ENCODE data around the gene PCDHA2.
A peak's percentile ranks its signal among the peaks of the same experiment; 100 is the strongest.
"Not testable (repeated sequence)": the region's sequence is repeated elsewhere in the genome, so short reads cannot be mapped to it uniquely, and the experiment has no call there.

The PCDHA2 gene

DNA sequence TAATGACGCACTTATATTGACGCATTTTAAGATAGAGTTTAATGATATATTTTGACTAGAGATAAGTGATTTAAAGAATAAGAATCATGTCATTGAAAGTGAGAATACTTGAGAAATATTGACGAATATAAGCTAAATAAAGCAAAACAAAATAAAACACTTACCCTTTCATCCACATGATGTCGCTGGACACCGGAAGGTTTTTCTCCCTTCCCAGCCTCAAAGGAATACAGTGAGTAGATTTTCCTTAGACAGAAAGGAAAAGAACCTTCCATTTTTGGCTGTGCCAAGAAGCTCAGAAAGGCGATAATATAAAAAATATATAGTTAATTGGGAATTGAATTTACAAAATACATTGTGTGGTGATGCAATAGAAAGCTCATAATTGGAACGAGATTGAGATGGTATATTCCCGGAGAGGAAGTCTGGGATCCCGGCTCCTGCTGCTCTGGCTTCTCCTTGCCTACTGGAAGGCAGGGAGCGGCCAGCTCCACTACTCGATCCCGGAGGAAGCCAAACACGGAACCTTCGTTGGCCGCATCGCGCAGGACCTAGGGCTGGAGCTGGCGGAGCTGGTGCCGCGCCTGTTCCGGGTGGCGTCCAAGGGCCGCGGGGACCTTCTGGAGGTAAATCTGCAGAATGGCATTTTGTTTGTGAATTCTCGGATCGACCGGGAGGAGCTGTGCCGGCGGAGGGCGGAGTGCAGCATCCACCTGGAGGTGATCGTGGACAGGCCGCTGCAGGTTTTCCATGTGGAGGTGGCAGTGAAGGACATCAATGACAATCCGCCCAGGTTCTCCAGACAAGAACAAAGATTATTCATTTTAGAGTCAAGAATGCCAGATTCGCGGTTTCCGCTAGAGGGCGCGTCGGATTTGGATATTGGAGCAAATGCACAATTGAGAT, 27.0 kb downstream of the PCDHA2 start, which contains the start of gene PCDHA5:
TSS of gene PCDHA5 (plus strand) at position 239 of the 906 bp plus-strand sequence.
- DNase-seq: no peak

DNA sequence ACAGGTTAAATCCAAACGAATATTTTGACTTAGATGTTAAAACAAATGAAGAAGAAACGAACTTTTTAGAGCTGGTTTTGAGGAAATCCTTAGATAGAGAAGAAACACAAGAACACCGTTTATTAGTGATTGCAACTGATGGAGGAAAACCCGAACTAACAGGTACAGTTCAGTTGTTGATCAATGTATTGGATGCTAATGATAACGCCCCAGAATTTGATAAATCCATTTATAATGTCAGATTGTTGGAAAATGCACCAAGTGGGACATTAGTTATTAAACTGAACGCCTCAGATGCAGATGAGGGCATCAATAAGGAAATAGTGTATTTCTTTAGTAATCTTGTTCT, 27.6 kb downstream of the PCDHA2 start:
- no peak for DNase-seq

DNA sequence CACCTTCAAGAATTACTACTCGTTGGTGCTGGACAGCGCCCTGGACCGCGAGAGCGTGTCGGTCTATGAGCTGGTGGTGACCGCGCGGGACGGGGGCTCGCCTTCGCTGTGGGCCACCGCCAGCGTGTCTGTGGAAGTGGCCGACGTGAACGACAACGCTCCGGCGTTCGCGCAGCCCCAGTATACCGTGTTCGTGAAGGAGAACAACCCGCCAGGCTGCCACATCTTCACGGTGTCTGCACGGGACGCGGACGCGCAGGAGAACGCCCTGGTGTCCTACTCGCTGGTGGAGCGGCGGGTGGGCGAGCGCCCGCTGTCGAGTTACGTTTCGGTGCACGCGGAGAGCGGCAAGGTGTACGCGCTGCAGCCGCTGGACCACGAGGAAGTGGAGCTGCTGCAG, 28.3 kb downstream of the PCDHA2 start:
- DNase-seq: not testable (repeated sequence)

DNA sequence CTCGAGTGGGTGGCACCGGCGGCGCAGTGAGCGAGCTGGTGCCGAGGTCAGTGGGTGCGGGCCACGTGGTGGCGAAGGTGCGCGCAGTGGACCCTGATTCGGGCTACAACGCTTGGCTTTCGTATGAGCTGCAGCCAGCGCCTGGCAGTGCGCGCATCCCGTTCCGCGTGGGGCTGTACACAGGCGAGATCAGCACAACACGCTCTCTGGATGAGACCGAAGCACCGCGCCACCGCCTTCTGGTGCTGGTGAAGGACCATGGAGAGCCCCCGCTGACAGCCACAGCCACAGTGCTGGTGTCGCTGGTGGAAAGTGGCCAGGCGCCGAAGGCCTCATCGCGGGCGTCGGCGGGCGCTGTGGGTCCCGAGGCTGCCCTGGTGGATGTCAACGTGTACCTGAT, 28.8 kb downstream of the PCDHA2 start:
- DNase-seq: no peak

DNA sequence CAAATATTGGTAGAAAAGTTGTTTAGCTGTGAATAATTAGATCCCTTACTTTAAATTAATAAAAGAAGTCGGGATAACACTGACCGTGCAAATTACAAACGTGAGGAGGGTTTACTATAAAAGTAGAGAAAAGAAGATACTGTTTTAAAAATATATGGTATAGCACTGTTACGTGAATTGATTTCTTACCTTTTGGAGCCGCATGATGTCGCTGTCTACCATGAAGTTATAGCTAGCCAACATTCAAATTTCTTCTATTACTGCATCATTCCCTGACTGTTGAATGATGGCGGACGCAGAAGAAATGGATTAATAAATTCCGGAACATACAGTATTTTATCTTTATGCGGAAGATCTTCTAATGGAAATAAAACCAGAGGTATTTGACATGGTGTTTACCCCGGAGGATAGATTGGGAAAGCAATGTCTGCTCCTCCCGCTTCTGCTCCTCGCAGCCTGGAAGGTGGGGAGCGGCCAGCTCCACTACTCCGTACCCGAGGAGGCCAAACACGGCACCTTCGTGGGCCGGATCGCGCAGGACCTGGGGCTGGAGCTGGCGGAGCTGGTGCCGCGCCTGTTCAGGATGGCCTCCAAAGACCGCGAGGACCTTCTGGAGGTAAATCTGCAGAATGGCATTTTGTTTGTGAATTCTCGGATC, 33.2 kb downstream of the PCDHA2 start, which contains the start of gene PCDHA6:
TSS of gene PCDHA6 (plus strand) at position 257 of the 658 bp plus-strand sequence. CDS start at position 389, 132 bp downstream.
- peak; percentile 10 to 66 for DNase-seq

DNA sequence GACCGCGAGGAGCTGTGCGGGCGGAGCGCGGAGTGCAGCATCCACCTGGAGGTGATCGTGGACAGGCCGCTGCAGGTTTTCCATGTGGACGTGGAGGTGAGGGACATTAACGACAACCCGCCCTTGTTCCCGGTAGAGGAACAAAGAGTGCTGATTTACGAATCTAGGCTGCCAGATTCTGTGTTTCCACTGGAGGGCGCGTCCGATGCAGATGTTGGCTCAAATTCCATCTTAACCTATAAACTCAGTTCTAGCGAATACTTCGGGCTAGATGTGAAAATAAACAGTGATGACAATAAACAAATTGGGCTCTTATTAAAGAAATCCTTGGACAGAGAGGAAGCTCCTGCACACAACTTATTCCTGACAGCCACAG, 33.7 kb downstream of the PCDHA2 start:
- DNase-seq: peak; percentile 2 to 46

DNA sequence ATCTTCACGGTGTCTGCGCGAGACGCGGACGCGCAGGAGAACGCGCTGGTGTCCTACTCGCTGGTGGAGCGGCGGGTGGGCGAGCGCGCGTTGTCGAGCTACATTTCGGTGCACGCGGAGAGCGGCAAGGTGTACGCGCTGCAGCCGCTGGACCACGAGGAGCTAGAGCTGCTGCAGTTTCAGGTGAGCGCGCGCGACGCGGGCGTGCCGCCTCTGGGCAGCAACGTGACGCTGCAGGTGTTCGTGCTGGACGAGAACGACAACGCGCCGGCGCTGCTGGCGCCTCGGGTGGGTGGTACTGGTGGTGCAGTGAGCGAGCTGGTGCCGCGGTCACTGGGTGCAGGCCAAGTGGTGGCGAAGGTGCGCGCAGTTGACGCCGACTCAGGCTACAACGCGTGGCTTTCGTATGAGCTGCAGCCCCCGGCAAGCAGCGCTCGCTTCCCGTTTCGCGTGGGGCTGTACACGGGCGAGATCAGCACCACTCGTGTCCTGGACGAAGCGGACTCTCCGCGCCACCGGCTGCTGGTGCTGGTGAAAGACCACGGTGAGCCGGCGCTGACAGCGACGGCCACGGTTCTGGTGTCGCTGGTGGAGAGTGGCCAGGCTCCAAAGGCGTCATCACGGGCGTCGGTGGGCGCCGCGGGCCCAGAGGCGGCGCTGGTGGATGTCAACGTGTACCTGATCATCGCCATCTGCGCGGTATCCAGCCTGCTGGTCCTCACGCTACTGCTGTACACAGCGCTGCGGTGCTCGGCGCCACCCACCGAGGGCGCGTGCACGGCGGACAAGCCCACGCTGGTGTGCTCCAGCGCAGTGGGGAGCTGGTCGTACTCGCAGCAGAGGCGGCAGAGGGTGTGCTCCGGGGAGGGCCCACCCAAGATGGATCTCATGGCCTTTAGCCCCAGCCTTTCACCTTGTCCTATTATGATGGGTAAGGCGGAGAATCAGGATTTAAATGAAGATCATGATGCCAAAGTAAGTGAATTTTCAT, 35.2 kb downstream of the PCDHA2 start:
- not testable (repeated sequence) for DNase-seq

DNA sequence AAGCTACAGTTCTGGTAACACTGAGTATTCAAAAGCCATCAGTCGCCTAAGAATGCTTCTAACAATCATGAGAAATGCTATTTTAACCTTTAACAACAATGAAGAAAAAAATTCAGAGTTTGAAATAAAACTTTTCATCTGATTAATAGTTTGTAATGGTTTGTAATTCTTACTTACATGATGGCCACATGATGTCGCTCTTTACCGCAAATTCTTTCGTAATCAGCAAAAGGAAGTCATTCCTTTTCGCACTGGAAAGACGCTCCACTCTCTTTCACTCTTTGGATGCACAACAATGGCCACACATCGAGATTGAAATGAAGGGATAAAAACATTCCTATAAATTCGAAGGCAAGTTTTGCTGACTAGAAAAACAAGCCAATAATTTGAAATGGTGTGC, 39.3 kb downstream of the PCDHA2 start, which contains the start of gene PCDHA7:
TSS of gene PCDHA7 (plus strand) at position 277 of the 400 bp plus-strand sequence. CDS start at position 392, 115 bp downstream.
- no peak for DNase-seq

DNA sequence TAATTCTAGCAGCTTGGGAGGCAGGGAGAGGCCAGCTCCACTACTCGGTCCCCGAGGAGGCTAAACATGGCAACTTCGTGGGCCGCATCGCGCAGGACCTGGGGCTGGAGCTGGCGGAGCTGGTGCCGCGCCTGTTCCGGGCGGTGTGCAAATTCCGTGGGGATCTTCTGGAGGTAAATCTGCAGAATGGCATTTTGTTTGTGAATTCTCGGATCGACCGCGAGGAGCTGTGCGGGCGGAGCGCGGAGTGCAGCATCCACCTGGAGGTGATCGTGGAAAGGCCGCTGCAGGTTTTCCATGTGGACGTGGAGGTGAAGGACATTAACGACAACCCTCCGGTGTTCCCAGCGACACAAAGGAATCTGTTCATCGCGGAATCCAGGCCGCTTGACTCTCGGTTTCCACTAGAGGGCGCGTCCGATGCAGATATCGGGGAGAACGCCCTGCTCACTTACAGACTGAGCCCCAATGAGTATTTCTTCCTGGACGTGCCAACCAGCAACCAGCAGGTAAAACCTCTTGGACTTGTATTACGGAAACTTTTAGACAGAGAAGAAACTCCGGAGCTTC, 39.9 kb downstream of the PCDHA2 start:
- not testable (repeated sequence) for DNase-seq

DNA sequence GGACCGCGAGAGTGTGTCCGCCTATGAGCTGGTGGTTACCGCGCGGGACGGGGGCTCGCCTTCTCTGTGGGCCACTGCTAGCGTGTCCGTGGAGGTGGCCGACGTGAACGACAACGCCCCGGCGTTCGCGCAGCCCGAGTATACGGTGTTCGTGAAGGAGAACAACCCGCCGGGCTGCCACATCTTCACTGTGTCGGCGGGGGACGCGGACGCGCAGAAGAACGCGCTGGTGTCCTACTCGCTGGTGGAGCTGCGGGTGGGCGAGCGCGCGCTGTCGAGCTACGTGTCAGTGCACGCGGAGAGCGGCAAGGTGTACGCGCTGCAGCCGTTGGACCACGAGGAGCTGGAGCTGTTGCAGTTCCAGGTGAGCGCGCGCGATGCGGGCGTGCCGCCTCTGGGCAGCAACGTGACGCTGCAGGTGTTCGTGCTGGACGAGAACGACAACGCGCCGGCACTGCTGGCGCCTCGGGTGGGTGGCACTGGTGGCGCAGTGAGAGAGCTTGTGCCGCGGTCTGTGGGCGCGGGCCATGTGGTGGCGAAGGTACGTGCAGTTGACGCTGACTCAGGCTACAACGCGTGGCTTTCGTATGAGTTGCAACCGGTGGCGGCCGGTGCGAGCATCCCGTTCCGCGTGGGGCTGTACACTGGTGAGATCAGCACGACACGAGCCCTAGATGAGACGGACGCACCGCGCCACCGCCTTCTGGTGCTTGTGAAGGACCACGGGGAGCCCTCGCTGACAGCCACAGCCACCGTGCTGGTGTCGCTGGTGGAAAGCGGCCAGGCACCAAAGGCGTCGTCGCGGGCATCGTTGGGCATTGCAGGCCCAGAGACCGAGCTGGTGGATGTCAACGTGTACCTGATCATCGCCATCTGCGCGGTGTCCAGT, 41.2 kb downstream of the PCDHA2 start:
- no peak for DNase-seq

DNA sequence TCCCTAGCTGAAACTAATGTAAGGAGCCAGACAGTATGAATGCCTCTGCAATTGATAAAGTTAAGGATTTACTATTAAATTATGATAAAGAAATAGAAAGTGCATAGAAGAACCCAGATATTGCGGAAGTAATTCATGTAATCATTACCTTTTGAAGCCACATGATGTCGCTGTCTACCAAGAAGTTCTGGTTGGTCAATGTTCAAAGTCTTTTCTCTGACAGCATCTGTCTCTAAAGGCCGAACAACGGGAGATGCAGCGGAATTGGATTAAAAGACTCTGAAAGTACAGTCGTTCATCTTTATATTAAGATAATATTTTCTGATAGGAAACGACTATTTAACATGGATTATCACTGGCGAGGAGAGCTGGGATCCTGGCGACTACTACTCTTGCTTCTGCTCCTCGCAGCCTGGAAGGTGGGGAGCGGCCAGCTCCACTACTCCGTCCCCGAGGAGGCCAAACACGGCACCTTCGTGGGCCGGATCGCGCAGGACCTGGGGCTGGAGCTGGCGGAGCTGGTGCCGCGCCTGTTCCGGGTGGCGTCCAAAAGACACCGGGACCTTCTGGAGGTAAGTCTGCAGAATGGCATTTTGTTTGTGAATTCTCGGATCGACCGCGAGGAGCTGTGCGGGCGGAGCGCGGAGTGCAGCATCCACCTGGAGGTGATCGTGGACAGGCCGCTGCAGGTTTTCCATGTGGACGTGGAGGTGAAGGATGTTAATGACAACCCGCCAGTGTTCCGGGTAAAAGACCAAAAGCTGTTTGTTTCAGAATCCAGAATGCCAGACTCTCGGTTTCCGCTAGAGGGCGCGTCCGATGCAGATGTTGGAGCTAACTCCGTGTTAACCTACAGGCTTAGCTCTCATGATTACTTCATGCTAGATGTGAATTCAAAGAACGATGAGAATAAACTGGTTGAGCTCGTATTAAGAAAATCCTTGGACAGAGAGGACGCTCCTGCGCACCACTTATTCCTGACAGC, 46.6 kb downstream of the PCDHA2 start, which contains the start of gene PCDHA8:
TSS of gene PCDHA8 (plus strand) at position 210 of the 985 bp plus-strand sequence. CDS start at position 345, 135 bp downstream.
- no peak for DNase-seq

DNA sequence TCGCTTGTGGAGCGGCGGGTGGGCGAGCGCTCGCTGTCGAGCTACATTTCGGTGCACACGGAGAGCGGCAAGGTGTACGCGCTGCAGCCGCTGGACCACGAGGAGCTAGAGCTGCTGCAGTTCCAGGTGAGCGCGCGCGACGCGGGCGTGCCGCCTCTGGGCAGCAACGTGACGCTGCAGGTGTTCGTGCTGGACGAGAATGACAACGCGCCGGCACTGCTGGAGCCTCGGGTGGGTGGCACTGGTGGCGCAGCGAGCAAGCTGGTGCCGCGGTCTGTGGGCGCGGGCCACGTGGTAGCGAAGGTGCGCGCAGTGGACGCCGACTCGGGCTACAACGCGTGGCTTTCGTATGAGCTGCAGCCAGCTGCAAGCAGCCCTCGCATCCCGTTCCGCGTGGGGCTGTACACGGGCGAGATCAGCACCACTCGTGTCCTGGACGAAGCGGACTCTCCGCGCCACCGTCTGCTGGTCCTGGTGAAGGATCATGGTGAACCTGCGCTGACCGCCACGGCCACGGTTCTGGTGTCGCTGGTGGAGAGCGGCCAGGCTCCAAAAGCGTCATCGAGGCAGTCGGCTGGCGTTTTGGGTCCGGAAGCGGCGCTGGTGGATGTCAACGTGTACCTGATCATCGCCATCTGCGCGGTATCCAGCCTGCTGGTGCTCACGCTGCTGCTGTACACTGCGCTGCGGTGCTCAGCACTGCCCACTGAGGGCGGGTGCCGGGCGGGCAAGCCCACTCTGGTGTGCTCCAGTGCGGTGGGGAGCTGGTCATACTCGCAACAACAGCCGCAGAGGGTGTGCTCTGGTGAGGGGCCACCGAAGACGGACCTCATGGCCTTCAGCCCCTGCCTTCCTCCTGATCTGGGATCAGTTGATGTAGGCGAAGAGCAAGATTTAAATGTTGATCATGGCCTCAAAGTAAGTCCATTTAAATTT, 48.4 kb downstream of the PCDHA2 start:
- DNase-seq: no peak
